BE2C (cell line): ENCODE data around the gene TMEM132D.
"Not testable (repeated sequence)": the region's sequence is repeated elsewhere in the genome, so short reads cannot be mapped to it uniquely, and the experiment has no call there.

Experiments used
- DNase-seq: peaks from one replicate; pipeline ENCODE4 v3.0.0-alpha.2; 2020
- H3K27me3 ChIP-seq: fragments of 250-450 bp; sonication (Bioruptor Pico); 2 replicates; pipeline ENCODE4 v1.5.1; 2020; ENCODE audit warnings: mild to moderate bottlenecking
- H3K36me3 ChIP-seq: fragments of 250-450 bp; sonication (Bioruptor Pico); 2 replicates; pipeline ENCODE4 v1.5.1; 2020; ENCODE audit warnings: mild to moderate bottlenecking
- H3K4me1 ChIP-seq: fragments of 250-450 bp; sonication (Bioruptor Pico); 2 replicates; pipeline ENCODE4 v1.5.1; 2020
- H3K4me3 ChIP-seq: 2 replicates; pipeline ENCODE4 v1.5.1; 2011; ENCODE audit warnings: low read depth, low read length
- H3K9me3 ChIP-seq: fragments of 250-450 bp; sonication (Bioruptor Pico); 2 replicates; pipeline ENCODE4 v1.5.1; 2020
- TF ChIP-seq, protein P1 (sequence below): IDR thresholded peaks from 2 replicates; pipeline ENCODE4 v1.5.1; 2012; ENCODE audit warnings: mild to moderate bottlenecking, low read depth, low read length

TMEM132D gene

DNA sequence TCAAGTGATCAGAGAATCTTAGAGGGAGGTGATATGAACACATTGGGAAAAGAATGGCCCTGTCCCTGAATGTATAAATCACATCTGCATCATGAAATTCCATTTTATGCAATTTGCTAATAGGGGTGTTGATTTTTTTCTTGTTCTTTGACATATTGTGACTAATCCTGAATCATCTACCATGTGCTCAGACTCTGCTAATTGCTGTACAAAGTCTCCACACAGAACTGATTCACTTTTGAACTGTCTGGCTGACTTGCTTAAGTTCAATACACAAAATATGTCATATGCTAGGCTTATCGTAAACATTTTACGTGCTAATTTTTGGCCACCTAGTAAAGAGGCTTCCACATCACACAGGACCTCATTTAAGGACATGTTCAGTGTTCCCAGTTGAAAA, 2.6 kb downstream of the TMEM132D start:
- Histone ChIP-seq H3K36me3 (no peaks in the 10 kb centered on the region), H3K9me3 (no peaks in the 10 kb centered on the region; the same call in 1 of the 2 replicates), H3K4me1 (no peaks in the 10 kb centered on the region), H3K4me3 (no peak overlapping the region), H3K27me3 (no peaks in the 10 kb centered on the region)
- TF ChIP-seq, protein P1, sequence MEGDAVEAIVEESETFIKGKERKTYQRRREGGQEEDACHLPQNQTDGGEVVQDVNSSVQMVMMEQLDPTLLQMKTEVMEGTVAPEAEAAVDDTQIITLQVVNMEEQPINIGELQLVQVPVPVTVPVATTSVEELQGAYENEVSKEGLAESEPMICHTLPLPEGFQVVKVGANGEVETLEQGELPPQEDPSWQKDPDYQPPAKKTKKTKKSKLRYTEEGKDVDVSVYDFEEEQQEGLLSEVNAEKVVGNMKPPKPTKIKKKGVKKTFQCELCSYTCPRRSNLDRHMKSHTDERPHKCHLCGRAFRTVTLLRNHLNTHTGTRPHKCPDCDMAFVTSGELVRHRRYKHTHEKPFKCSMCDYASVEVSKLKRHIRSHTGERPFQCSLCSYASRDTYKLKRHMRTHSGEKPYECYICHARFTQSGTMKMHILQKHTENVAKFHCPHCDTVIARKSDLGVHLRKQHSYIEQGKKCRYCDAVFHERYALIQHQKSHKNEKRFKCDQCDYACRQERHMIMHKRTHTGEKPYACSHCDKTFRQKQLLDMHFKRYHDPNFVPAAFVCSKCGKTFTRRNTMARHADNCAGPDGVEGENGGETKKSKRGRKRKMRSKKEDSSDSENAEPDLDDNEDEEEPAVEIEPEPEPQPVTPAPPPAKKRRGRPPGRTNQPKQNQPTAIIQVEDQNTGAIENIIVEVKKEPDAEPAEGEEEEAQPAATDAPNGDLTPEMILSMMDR = no peak
- no peak for DNase-seq

DNA sequence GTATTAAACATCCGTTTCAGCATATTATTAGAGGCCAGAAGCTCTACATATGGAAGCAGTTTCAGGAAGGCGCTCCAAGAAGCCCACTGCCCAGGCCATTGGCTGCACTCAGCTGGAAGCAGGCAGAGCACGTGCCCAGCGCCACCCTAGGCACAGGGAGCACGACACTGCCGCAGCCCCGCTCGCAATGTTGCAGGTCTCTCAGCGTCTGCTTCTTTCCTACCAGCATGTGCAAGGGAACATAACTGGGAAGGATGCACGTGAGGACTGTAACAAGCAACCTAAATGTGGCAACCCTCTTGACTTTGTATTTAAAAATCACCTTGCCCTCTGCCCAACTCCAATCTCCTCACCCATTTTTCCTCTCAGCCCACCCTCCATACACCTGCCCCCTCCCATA, 3.5 kb downstream of the TMEM132D start:
- TF ChIP-seq, protein P1 = no peak

GRCh38 chr12:129899045-129899444, 4.8 kb downstream of the TMEM132D start:
- DNase-seq, H3K36me3 ChIP-seq, H3K9me3 ChIP-seq, H3K27me3 ChIP-seq, H3K4me3 ChIP-seq, H3K4me1 ChIP-seq: not testable (repeated sequence)

More for the DNA sequence above, 3.5 kb downstream of the TMEM132D start:
- Histone ChIP-seq H3K9me3 (no peaks in the 10 kb centered on the region; the same call in 1 of the 2 replicates), H3K36me3 (no peaks in the 10 kb centered on the region), H3K4me3 (no peak overlapping the region), H3K27me3 (no peaks in the 10 kb centered on the region), H3K4me1 (no peaks in the 10 kb centered on the region)
- no peak for DNase-seq

- Histone ChIP-seq H3K4me3 (no peak overlapping the region), H3K9me3 (no peaks in the 10 kb centered on the region), H3K4me1 (no peaks in the 10 kb centered on the region), H3K36me3 (no peaks in the 10 kb centered on the region), H3K27me3 (no peaks in the 10 kb centered on the region)
- TF ChIP-seq, protein P1 = no peak
- no peak for DNase-seq
These were observed 10.1 kb downstream of the TMEM132D start for GRCh38 chr12:129893691-129894090.

DNA sequence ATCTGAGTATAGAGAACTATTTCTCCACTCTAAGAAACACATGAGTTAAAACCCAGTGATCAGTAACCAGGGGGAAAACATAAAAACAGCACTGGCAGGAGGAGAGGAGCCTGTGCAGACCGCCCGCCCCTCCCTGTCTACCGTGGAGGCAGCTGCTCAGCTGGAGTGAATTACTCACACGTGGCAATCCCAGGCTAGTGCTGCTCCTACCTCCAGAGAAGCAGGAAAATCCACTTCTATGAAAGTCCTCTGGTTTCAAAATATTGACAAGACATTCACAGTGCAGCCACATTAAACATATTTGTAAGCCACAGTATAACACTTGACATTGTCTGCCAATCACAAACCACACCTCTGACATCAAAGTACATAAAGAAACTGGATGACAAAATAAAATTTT, 16.7 kb downstream of the TMEM132D start:
- no peak for DNase-seq
- TF ChIP-seq, protein P1 = no peak
- no peaks in the 10 kb centered on the region for H3K36me3 ChIP-seq
- no peak overlapping the region for H3K4me3 ChIP-seq
- no peaks in the 10 kb centered on the region for H3K4me1 ChIP-seq
- H3K9me3 ChIP-seq = no peaks in the 10 kb centered on the region
- H3K27me3 ChIP-seq = no peaks in the 10 kb centered on the region; the same call in 1 of the 2 replicates

GRCh38 chr12:129886541-129886940, 17.3 kb downstream of the TMEM132D start:
- H3K4me3 ChIP-seq = no peak overlapping the region
- TF ChIP-seq, protein P1 = no peak
- H3K27me3 ChIP-seq = no peaks in the 10 kb centered on the region; the same call in 1 of the 2 replicates
- no peak for DNase-seq
- H3K9me3 ChIP-seq = no peaks in the 10 kb centered on the region
- no peaks in the 10 kb centered on the region for H3K36me3 ChIP-seq
- no peaks in the 10 kb centered on the region for H3K4me1 ChIP-seq

- no peak overlapping the region for H3K4me3 ChIP-seq
These were observed 18.5 kb downstream of the TMEM132D start for GRCh38 chr12:129885287-129885686.

More at GRCh38 chr12:129885287-129885686, 18.5 kb downstream of the TMEM132D start:
- Histone ChIP-seq H3K9me3 (no peaks in the 10 kb centered on the region), H3K27me3 (no peaks in the 10 kb centered on the region; the same call in 1 of the 2 replicates), H3K4me1 (no peaks in the 10 kb centered on the region), H3K36me3 (no peaks in the 10 kb centered on the region)
- TF ChIP-seq, protein P1 = no peak
- DNase-seq = no peak
